T-helper 1 cell treated with Interleukin-12 subunit alpha and Interleukin-12 subunit beta and Interleukin-4 antibody, amounts not matched to agents 30 ng/mL and 1 ng/mL, for 36 hours (primary cell): ENCODE data around the gene GJA8. TPM values are rescaled to one million over a fixed set of nuclear protein-coding genes. Genes with fewer than 3 reads are reported as not detected.
"Not testable (repeated sequence)": the region's sequence is repeated elsewhere in the genome, so short reads cannot be mapped to it uniquely, and the experiment has no call there.

Experiments
- intact Hi-C: fragments of 100-400 bp; cut with micrococcal nuclease; formaldehyde crosslinking; loops from one replicate; pipeline ENCODE4 v1.15.1; 2024
- total RNA-seq: library from RNA; stranded (reverse); gene quantifications from 2 replicates; pipeline ENCODE4 v1.2.3, GENCODE V29; 2022

GJA8 gene
- not detected in 2 replicates for total RNA-seq

GRCh38 chr1:147902253-147902845 lies at the start of gene GJA8:
GJA8 (plus strand) TSS chr1:147902795; CDS start chr1:147907956, 5,161 bp downstream.
- intact Hi-C loops: no loop called here

DNA sequence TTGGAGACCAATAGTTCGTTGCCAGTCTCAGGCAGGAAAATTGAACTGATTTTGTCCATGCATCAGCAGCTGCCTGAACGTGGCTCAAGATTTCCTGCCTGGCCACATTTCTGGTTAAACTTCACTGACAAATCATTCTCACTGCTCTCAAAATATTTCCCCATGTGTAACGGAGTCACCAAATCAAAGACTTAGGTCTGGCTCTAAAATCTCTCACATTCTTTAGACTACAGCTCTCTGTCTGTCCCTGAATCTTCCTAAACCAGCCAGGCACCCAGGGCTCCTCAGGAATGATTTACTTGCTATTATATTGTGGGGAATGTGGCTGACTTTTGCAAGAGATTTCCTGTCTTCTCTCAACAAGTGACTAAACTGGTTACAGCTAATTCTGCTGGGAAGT lies 49.2 kb upstream of the GJA8 start:
- intact Hi-C loops: no loop called here

GRCh38 chr1:147854989-147855388 lies 47.6 kb upstream of the GJA8 start:
- intact Hi-C loops: not testable (repeated sequence)

DNA sequence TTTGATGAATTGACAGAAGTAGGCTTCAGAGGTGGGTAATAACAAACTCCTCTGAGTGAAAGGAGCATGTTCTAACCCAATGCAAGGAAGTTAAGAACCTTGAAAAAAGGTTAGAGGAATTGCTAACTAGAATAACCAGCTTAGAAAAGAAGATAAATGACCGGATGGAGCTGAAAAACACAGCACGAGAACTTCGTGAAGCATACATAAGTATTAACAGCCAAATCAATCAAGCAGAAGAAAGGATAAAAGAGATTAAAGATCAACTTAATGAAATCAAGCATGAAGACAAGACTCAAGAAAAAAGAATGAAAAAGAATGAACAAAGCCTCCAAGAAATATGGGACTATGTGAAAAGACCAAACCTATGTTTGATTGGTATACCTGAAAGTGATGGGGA lies 46.6 kb upstream of the GJA8 start:
- intact Hi-C loops: not testable (repeated sequence)

DNA sequence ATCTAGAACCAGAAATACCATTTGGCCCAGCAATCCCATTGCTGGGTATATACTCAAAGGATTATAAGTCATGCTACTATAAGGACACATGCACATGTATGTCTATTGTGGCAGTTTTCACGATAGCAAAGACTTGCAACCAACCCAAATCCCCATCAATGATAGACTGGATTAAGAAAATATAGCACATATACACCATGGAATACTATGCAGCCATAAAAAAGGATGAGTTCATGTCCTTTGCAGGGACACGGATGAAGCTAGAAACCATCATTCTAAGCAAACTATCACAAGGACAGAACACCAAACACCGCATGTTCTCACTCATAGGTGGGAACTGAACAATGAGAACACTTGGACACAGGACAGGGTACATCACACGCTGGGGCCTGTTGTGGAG lies 35.4 kb upstream of the GJA8 start:
- intact Hi-C loops: not testable (repeated sequence)

GRCh38 chr1:147878022-147878421 lies 24.6 kb upstream of the GJA8 start:
- intact Hi-C loops: no loop called here

DNA sequence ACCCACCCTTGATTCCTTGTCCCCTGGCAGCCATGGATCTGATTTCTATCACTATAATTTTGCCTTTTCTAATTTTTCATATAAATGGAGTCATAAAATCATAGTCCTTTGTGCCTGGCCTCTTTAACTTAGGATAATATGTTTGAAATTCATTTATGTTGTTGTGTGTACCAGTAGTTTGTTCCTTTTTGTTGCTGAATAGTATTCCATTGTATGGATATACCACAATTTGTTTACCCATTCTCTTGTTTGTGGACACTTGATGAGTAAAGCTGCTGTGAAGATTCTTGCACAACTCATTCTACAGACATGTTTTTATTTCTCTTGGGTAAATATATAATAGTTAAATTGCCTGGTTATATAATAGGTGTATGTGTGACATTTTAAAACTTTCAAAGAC lies 22.7 kb upstream of the GJA8 start:
- intact Hi-C loops: no loop called here

DNA sequence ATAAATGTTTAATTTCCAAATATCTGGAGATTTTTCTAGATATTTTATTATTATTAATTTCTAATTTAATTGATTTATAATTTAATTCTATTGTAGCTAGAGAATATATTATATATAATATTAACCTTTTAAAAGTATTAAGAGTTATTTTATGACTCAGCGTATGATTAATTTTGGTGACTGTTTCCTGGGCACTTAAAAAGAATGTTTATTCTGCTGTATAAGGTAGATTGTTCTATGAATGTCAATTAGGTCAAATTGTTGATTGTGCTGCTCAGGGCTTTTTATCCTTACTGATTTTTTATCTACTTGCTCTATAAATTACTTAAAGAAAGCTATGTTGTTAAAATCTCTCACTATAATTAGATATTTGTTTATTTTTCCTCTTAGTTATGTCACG lies 20.1 kb upstream of the GJA8 start:
- intact Hi-C loops: no loop called here

- intact Hi-C loops: loop anchor here (1.0 to 5.0 kb wide), 3 partner anchors 168 to 263 kb away; no protein-coding TSS in a partner anchor
Observed at GRCh38 chr1:147890177-147890790, 12.3 kb upstream of the GJA8 start.

GRCh38 chr1:147891088-147891487 lies 11.5 kb upstream of the GJA8 start:
- intact Hi-C loops: loop anchor here (5.0 kb wide), 2 partner anchors 169 to 264 kb away; no protein-coding TSS in a partner anchor

DNA sequence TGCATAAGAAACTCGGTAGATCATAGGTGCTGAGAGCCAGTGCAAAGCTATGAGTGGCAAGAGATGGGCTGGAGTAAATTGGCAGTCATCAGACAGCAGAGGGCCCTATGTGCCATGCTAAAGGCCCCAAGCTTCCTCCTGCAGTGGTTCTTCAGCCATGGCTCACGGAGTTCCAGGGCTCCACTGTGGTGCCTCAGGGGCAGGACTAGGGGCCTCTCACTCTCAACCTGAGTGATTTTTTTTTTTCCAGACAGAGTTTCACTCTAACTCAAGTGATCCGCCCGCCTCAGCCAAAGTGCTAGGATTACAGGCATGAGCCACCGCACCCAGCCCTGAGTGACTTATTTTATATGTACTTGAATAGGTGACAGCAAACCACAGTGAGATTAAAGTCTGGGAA lies 10.4 kb upstream of the GJA8 start:
- intact Hi-C loops: loop anchor here (1.0 to 5.0 kb wide), 6 partner anchors 170 to 619 kb away; no protein-coding TSS in a partner anchor

DNA sequence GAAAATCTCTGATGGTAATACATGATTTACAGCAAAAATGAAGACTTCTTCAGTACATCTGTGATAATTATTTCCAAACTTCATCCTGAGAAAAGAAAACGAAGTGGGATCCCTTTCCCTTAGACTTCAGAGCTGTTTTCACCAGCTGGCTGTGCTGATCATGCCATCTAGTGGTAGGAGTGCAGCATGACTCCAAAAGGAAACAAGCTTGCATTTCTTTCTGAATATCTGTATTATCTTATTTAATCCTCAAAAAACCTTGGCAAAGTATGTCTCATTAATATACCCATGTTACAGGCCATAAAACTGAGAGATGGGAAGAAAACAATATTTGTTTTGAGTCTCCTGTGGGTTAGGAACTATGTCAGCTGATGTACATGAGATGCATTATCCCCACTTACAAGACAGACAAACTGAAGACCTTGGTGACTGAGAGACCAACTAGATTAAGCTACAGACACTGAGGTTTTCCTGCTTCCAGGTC lies 9.8 kb upstream of the GJA8 start:
- intact Hi-C loops: loop anchor here (1.0 to 5.0 kb wide), 6 partner anchors 170 to 619 kb away; no protein-coding TSS in a partner anchor

DNA sequence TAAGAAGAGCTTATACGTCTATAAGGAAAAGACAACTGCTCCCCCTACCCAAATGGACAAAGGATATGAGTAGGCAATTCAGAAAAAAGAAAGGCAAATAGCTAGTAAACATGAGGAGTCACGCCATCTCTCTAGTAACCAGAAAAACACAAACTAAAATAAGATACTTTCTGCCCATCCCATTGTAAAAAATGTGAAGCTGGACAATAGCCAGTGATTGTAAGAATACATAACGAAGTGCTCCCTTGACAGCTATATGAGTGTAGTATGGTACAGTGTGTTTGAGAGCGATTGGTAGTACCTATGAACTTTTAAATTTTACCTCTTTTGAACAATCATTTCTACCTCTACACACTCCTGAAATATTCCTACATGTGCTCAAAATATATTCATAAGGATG lies 7.5 kb upstream of the GJA8 start:
- intact Hi-C loops: no loop called here

DNA sequence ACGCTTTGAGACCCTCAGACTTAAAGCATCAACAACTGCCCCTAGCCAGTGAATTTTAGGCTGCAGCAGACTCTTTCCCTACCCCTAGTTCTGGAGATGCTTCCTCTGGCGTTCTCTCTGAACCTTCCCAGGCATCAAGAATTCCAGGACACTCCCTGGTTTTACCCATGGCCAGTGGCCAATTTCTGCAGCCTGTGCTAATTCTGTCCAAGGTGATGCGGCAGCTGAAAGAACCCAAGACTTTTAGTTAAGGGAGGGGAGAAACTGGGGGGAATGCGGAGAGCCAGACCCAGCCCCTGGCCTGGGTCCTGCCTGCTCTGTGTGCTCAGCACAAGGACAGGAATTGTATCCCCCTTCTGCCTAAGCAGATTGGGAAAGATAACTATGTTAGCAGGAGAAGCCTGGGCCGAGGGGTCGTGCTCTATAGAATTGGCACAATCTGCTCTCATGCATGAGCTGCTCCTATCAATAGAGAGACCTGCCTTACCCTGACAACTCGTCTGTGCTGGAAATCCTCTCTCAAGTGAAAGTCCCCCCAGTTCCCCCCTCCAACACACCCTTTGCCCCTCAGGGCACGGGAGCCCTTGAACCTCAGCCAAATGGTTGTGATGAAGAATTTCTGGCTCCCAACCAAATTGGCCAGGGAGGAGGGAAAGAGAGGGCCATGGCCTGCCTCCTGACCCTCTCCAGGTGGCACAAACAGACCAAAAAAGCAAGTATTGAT lies 5.4 kb upstream of the GJA8 start:
- intact Hi-C loops: no loop called here

DNA sequence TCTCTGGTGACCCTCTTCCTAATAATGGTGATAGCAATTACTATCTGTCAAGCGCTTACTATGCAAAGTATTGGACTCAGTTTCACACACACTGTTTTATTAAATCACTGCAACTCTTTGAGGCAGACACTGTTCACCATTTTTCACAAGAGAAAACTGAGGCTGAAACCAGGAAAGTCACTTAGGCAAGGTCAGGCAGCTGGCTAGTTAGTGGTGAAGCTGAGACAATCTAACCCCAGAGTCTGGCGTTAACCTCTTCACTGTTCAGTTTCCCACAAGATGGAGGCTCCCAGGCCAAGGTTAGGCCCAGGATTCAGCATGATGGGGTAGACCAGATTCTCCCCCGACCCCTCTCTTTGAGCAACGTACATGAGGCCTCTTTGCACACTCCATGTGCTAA lies 4.8 kb upstream of the GJA8 start:
- intact Hi-C loops: no loop called here

DNA sequence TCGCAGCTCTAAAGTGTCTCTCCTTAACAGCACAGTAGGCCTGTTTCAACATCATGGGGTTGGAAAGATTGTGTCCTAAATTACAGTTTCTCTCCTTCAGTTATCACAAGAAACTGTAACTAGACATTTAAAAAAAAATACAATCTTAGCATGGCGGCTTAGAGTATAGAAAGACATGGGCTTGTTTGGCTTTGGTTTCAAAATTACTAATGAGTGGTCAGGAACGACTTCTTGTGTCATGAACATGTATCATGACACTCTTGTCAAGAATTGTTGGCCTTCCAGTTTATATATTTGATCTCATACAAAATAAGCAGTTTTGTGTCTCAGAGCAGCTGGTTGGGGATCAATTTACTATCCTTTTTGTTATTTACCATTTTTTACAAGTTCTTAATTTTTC lies 2.1 kb downstream of the GJA8 start:
- intact Hi-C loops: no loop called here

DNA sequence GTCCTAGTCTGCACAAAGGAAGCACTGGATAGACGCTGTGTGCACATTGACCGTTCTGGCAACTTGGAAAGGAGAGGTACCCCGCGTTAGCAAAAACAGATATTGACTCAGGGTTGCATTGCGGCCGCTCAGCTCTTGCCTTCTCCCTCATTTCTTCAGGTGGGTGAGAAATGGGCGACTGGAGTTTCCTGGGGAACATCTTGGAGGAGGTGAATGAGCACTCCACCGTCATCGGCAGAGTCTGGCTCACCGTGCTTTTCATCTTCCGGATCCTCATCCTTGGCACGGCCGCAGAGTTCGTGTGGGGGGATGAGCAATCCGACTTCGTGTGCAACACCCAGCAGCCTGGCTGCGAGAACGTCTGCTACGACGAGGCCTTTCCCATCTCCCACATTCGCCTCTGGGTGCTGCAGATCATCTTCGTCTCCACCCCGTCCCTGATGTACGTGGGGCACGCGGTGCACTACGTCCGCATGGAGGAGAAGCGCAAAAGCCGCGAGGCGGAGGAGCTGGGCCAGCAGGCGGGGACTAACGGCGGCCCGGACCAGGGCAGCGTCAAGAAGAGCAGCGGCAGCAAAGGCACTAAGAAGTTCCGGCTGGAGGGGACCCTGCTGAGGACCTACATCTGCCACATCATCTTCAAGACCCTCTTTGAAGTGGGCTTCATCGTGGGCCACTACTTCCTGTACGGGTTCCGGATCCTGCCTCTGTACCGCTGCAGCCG lies 5.4 kb downstream of the GJA8 start:
- intact Hi-C loops: no loop called here

GRCh38 chr1:147912553-147912952 lies 10.0 kb downstream of the GJA8 start:
- intact Hi-C loops: no loop called here

- intact Hi-C loops: no loop called here
Observed at GRCh38 chr1:147913362-147913942, 10.9 kb downstream of the GJA8 start.

DNA sequence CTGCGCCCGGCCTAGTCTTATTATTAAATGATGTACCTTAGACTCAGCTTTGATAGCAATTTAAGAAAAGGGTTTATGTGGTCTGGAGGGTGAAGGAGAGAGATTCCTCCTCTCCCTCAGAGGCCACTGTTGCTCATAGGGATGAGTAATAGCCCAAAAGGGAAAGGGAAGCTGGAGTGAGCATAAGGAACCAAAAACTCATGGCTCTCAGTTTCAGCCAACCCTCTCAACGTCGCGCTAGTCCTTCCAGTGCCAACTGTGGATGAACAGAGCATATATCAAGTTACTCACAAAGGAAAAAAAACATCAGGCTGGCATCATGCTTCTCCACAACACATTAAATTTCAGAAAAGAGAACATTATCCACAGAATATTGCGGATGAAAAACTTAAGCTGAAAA lies 17.3 kb downstream of the GJA8 start:
- intact Hi-C loops: no loop called here

DNA sequence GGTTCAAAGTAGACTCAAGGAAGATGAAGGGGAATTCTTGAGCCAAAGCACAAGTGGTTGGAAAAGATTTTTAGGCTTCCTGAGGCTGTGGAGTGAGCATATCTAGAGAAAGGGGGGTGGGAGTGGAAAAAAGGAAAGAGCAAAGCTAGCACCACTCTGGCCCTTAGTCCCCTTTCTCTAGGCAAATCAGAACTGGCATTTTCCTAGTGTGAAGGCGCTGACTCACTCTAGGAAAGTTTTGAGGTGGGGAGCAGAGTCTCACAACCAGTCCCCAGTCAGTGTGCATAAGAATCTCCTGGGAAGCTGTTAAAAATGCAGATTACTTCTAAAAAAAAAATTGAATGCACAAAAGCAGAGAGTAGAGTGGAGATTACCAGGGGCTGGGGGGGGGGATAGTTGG lies 22.2 kb downstream of the GJA8 start:
- intact Hi-C loops: no loop called here
